HEK293T (cell line): ENCODE results near the gene SFN.

Experiments
- CTBP1 ChIP-seq: fragments of 450-650 bp; IDR thresholded peaks from 2 replicates; pipeline ENCODE4 v1.6.1; 2016; ENCODE audit warnings: borderline replicate concordance
- FOXA1 ChIP-seq: fragments of 450-650 bp; IDR thresholded peaks from 2 replicates; pipeline ENCODE4 v1.6.1; 2016; ENCODE audit warnings: mild to moderate bottlenecking
- FOXK2 ChIP-seq: fragments of 450-650 bp; IDR thresholded peaks from 2 replicates; pipeline ENCODE4 v1.6.1; 2016; ENCODE audit warnings: mild to moderate bottlenecking
- FOXM1 ChIP-seq: fragments of 450-650 bp; IDR thresholded peaks from 2 replicates; pipeline ENCODE4 v1.6.1; 2017; ENCODE audit warnings: mild to moderate bottlenecking, borderline replicate concordance
- HDGF ChIP-seq: fragments of 450-650 bp; IDR thresholded peaks from 2 replicates; pipeline ENCODE4 v1.6.1; 2017; ENCODE audit warnings: antibody characterized with exemption, borderline replicate concordance
- SP1 ChIP-seq: fragments of 450-650 bp; IDR thresholded peaks from 2 replicates; pipeline ENCODE4 v1.6.1; 2017
- SUZ12 ChIP-seq: fragments of 450-650 bp; IDR thresholded peaks from 2 replicates; pipeline ENCODE4 v1.6.1; 2016; ENCODE audit warnings: mild to moderate bottlenecking
- TARDBP ChIP-seq: fragments of 450-650 bp; IDR thresholded peaks from 2 replicates; pipeline ENCODE4 v1.6.1; 2016
- ZNF384 ChIP-seq: fragments of 450-650 bp; IDR thresholded peaks from 2 replicates; pipeline ENCODE4 v1.6.1; 2016

DNA sequence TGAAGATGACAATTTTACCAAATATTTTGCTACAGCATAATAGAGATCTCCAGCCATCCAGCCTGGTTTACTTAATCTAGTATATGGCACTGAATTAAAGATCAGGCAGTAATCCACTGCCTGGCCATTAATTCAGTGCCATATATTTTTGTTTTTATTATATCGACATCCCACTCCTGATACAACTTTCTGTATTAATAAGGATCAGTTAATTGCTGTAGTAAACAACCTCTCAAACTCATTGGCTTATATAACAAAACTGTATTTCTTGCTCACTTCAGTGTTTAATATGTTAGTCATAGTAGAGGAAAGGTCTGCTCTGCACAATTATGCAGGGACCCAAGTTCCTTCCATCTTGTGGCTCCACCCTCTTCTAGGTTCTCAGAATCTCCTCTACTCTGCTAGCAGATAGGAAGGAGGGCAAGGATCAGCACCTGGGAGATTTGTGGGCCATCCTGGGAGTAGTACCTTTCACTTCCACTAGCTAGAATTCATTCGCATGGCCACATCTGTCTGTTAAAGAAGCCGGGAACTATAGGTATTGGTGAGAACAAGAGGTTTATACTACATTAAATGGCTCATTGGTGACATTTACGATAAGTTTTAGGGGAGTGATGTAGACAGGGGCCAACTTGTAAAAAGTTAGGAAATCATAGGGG lies 40.1 kb upstream of the SFN start:
- TF ChIP-seq SP1 = no peak
- no peak for TF ChIP-seq FOXM1
- no peak for TF ChIP-seq CTBP1
- TF ChIP-seq HDGF = no peak
- TF ChIP-seq FOXA1 = no peak
- no peak for TF ChIP-seq TARDBP
- TF ChIP-seq FOXK2 = no peak
- no peak for TF ChIP-seq ZNF384
- TF ChIP-seq SUZ12 = no peak
